Measurements from ENCODE around the gene GNAQ.

The GNAQ gene

DNA sequence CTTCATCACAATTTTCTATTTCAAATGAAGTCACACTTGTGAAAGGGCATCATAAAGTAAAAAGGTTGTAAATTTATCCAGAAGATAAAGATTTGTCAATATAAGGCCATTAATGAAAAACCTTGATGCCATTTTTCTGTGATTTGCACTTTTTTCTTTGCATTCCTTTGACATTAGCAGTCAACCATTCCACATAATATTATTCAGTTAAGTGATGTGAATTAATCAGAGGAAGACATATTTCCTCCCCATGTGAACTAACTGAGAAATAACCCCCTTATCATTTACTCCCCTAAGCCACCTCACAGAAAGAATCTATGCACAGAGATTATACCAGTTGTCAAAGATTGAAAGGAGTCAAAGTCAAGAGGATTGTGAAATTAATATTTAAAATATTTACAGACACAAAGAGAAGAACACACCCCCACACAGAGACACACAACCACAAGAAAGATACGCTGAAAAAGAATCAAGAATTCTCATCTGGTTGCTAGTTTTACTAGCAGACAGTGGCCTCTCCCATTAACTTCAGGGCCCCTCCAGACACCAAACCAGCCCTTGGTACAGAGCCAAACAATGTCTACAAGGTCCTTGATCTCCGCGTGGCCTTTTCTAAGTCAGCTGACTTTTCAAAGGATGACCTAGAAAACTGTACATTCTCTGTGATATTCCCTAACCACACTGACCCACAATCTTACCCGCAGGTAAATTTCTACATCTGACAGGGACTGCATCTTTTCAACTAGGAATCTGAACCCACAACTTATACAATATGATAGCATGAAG, 29.5 kb downstream of the GNAQ start:
- DNase-seq: no peak

DNA sequence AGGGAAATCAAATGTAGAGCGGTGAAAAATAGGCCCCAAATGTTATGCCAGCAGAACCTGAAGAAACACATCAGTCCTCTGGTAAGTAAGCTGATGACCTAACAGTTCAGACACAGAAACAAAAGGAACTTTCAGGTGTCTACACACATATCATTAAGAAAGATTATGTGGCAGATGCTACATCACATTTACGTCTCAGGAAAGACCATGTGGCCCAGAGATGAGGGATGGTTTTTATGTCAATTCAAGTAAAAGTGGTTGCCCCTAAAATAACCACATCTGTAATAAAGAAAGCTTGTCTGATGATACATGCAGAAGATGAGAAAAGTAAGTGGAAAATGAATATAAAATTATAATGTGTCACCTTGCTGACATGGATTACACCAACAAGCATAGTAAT, 31.4 kb downstream of the GNAQ start:
- DNase-seq: no peak

DNA sequence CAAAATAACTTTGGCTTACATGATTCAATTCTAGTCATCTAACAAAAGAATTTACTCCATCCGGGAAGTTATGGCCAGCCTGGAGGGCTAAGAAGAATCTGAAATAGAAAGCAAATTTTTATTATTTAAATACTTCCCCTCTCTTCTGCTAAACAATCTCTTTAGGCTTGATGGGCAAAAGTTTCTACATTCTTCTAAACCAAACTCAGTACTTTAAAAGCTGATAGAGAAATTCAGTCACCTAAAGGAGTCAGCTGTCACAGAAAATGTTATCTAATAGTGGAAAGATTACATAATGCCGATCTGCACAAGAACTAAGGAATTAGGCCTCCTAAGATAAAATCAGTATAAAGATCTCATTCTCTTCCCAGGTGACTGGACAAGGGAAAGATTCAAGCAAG, 32.4 kb downstream of the GNAQ start:
- no peak for DNase-seq

DNA sequence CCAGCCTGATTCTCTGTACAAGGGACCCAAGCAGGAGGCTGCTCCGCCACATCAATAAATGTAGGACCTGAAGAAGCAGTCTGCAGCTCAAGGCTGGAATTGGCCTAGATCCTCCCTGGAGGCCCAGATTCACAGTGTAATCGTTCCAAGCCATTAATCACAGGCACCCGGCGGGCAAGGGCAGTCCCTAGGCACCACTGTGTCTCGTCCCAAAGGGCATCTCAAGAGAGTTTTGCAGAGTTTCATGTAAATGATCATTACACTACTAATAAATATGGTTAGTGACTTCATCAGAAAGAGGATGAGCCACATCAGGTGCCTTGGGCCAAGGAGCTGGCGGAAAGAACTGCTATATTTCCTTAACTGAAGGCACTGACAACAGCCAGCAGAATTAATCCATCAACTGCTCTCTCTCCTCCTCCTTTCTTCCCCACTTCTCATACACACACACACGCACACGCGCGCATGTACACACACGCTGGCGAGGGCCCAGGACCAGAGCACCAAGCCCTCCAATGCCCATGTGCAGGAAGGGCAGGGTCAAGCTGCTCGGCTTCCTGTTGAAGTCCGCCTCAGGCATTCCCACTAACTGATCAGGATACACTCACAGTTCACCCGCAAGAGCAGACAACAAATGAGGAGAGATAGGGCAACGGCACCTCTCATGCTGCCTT, 33.9 kb downstream of the GNAQ start:
- DNase-seq: no peak

DNA sequence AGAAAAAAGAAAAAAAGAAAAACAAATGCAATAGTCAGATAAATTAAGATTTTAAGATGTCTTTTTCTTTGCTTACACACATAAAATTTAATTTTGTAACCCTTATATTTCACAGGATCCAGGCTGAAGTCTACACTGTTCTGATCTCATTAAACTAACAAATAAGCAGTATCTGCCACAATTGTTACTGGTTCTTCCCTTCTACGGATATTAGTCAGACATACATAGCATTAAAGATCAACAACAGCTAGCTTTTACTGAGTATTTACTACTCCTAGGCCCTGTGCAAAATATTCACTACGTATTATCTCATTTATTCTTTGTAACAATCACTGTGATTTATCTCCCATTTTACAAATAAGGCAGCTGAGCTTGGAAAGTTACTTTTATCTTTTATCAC, 34.9 kb downstream of the GNAQ start:
- no peak for DNase-seq

DNA sequence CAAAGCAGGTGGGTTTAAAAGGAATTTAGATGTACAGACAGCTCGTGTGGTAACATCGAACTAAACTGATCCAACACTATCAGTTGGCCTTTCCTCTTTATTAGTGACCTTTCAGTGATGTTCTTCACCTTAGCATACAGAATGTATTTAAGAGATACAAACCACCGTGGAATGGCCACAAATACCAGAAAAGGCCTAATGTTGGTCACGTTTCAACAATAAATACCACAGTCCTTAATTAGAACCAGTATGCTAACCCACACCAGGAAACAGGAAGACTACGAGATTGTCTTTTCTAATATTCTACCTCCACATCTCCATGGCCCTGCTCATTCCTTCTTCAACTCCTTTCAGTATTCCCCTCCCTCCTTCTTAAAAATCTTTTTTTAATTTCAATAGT, 40.4 kb downstream of the GNAQ start:
- no peak for DNase-seq

DNA sequence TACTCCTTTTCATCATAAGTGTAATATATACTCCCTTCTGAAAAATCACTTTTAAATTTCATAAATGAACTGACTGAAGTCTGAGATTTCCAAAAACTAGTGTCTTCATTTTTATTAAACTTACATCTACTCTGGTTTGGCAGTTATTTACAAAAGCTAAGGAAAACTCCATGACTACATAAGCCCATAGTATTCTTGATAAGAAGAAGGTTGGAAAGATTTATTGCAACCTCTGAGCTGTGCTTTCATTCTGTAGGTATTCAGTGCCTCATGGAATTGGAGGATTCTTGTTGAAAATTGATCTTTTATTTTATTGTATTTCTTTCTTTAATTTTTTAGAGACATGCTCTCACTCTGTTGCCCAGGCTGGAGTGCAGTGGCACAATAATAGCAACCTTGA, 41.7 kb downstream of the GNAQ start:
- DNase-seq: no peak

DNA sequence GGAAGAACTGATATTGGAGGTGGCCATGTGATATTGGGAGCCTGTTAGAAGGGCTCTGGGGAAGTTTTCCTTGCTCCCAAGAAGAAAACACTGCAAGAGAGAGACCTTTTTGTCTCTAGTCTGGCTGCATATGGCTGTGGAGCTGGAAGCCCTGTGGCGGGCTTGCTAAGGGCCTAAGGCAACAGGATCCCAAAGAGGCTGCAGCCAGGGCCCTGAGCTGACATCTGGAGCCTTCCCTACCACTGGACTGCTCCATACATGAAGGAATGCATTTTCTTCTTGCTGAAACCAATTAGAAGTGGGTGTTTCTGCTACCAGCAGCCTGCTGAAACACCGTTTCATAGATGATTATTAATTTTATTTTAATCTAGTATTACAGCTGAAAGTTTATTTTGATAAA, 42.2 kb downstream of the GNAQ start:
- no peak for DNase-seq

DNA sequence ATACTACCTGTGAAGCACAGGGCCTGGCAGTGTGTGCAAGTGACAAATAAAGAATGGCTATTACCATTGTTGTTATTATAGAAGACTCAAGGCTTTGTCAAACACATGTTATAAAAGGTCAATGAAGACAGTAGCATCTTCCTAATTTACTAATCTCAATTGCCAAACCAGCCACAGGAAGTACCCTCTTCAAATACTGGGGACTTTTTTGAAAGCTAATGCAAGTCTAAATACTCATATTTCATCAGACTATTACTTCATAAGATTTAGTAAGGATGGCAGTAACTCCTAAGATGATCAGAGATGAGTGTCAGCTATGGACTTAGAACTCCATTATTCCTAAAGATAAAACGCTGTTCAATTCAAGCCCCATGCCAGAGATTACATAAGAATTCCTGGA, 43.0 kb downstream of the GNAQ start:
- DNase-seq: no peak

DNA sequence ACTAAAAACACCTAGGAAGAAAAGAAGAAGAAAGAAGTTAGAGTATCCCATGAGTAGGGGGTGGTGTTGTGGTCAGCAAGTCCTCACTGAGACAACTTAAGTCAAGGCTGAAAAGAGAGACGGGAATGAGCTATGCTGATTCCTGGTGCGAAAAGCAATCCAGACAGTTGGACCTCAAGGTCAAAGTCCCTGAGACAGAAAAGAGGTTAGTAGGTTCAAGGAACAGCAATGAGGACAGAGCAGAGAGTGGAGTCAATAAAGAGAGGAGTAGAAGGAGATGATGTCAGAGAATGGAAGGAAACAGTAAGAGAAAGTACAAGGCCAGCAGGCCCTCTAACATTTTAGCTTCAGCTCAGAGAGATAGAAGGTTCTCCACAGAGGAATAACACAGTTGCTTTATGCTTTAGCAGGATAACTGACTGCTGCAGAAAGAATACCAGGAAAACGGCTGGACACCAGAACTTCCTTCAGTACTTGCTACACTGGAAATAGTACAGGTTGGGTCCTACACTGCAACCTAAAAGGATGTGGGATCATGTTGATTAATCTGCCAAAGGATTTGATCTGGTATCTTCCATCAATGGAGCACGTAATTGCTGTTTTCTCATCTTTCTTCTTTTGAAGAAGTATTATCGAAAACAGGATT, 43.6 kb downstream of the GNAQ start:
- DNase-seq: no peak

DNA sequence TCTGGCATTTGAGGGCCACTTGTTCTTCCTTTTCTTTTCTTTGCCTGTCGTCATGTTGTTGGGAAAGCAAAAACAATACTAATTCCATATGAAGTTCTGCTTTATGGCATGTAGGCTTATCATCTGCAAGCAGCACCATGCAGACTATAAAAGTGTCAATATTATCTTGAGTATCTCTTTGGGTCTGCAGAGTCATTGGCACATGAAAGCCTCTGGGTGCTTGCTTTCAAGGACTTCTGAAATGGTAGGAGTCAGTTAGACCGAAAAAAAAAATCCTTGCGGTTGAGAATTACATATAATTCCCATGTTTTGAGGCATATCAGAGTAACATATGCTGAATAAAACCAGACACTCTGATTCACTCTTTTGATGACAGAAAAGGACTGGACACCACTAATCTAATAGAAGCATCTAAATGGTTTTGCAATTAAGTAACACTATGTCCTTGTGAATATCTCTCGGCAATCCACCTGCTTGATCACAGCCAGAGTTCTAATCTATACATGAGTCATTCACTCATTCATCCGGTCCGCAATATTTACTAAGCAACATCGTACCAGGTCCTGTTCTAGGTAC, 44.4 kb downstream of the GNAQ start:
- DNase-seq: no peak

DNA sequence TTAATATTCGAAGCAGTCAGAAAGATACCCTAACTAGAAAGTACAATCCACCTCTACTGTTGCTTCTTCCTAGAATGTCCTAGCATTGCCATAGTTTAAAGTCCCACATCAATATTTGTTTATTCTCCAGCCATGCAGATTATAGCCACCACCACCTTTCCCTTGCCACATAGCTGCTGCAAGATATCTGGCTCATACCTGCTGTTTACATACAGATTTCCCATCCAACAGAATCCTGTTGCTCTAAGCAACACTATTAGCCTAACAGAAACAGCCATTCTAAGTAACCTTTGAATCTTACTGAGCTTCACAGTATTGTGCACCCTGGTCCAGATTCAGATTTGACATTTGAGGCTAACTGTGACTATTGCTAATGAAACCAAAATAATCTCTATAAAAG, 45.6 kb downstream of the GNAQ start:
- no peak for DNase-seq

DNA sequence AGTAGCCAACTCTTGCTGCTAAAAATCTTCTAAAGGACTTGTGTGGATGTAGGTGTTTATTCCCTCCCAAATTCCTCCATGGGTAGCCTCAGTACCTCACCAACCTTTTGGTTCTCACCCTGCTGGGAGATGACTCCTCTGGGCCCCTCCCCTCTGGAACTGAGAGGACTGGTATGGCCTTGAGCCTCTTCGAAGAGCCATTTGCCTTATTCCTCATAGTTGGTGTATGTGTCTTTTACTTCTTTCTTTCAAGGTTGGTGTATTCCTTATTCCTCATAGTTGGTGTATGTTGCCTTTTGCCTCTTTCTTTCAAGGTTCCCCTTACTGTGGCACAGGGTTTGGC, 48.3 kb downstream of the GNAQ start:
- DNase-seq: no peak

DNA sequence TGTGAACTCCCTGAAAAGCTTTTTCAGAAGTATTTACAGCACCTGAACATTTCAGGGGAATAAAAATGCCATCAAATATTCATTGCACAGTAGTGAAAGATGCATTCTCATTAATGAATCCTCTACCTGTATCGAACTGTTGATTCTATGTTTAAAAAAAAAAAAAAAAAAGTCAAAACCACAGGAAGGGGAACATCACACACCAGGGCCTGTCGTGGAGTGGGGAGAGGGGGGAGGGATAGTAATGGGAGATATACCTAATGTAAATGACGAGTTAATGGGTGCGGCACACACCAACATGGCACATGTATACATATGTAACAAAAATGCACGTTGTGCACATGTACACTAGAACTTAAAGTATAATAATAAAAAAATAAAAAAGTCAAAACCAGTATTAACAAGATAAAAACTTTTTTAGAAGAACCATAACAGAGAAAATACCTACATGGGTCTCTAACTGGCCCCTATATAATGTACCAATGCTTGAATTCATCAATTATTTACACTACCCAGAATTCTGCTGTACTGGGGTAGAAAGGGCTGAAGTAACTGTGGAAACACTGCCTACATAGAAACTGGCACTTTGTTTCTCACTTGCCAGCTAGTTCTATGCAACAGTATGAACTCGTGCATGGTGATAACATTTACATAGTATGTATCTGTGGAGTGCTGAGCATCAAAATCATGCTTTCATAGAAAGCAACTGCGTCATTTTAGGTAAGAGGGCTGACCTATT, 48.9 kb downstream of the GNAQ start:
- DNase-seq: no peak

DNA sequence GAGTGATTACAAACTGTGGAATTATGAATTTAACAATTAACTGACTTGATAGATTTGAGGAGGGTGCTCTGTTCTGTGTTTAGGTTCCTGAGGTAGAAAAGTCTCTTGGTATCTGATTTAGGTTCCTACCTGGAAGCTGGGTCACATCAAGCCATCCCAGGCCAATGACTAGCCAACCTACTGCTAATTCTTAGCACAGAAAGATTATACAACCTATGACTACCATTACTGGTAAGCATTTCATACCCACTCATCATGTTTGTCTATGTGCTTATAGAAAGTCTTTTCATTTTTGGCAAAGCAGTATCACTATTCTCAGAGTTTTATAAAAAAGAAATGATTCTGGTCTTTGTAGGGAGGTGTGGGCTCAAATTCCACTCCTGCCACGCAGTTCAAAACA, 49.7 kb downstream of the GNAQ start:
- DNase-seq: no peak

DNA sequence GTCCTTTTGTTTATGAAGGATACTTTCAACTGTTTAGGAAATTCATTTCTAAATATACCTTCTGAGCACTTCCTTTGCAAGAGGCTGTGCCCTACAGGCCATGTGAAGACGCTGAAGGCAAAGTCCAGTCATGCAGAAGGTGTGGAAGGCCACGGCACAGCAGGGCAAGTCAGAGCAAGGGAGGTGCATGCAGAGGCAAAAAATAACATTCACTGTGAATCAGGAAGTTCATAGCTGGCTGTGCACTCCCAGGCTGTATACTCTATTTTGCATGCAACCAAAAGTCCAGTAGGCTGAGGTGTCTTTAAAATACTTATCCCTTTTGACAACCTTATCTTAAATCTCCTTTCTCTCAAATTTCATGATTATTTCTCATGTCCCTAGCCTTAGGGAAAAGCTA, 50.3 kb downstream of the GNAQ start:
- DNase-seq: no peak

DNA sequence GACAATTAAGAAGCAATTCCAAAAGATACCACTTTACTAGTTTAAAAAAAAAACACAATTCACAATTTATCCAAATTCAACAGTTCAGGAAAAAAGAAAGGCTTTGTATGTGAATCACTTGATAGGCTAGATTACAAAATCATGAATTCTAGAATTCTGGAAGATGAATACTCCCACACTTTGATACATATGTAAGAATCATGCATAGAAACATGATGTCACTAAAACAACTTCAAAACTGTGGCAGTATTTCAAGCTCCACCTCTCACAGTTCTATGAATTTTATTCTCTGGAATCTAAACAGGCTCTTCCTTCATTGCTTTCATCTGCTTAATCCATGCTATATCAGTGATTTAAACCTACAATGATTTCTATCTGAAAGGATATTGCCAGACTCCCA, 51.0 kb downstream of the GNAQ start:
- DNase-seq: no peak

DNA sequence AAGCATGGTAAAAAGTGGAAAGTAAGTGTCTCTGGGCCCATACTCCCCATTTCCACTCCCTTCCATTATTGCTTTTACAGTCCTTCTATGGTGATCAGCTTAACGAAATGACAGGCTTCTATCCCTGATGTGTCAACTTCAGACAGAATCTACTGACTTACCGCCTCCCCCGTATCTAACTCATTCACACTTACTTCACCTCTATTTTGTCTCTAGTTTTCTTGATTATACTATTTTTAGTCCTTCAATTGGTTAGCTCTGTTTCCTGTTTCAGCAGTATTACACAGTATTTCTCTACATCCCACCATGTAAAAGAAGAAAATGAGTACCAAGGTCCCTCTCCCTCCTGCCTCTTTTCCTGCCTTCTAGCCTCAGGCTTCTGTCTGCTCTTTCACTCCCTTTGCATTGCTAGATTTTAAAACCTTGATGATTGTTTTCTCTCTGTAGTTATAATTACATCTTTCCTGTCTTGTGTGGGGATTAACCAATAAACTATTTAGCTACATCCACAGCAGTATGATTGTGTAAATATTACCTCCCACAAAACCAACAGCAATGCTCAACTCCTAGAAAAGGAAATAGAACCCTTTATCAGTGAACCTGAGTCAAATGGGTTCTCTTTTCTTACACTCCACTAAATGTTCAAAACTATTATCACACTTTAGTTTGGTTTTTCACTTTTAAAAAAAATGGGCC, 53.4 kb downstream of the GNAQ start:
- no peak for DNase-seq

DNA sequence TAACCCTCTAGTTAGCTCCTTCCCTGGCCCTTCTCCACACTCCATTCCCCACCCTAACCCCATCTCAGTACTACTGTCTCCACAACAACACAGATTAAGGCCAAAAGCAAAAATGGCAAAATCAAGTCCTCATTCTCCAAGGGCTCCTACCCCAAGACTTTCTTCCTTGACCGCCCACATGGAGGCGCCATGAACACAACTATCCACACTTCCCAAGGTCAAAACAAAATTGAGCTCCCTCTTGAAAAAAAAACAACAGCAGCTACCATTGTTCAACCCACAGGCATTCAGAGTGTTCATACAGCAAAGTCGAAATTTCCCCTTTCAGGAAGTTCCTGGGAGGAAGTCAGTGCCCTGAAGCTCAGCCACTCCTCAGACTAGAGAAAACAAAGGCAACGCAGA, 54.4 kb downstream of the GNAQ start:
- DNase-seq: no peak

DNA sequence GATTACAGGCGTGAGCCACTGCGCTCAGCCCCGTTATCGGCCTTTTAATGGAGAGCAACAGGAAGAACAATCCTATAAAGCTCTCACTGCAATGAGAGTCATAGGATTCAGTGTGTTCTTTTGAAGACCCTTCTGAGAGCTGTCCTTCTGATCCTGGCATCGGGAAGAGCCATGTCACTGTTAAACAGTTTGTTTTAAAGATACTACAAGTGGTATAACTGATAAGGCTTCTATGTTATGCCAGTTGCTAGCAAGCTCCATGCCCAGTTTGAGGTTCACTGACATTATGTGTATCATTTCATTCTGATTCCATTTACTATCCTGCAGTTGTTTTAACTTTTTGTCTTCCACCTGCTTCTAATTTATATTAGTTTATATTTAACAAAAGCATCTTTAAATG, 55.8 kb downstream of the GNAQ start:
- no peak for DNase-seq

DNA sequence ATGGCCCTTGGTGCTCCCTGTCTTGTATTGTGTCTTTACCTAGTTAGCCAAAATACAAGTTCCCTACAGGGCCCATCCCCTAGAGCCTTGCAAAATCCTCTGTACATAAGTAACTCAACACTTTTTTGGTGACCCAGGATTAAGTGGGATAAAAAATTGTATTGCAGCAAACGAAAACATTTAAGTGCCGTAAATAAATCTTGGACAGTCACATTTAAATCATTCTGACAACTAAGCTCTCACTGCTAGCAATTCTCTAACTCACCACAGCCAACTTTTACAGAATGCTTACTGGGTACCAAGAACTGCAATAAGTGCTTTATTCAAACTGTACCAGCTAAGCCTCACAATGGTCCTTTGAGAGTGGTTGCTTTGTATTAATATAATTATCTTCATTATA, 56.6 kb downstream of the GNAQ start:
- DNase-seq: no peak

DNA sequence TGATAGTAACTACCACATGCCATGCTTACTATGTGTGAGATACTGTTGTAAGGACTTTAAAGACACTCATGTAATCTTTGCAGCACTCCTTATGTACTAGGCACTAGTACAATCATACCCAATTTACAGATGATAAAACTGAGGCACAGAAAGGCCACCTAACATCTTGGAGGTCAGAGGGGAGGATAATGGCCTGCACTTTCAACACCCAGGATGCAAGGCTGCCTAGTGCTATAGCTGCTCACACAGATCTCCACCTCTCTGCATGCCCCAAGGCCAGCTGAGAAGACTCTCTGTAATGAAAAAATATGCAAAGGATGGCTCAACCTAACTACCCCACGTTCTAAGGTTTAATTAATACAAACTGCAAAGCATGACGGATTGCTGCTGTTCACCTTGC, 57.2 kb downstream of the GNAQ start:
- DNase-seq: no peak

DNA sequence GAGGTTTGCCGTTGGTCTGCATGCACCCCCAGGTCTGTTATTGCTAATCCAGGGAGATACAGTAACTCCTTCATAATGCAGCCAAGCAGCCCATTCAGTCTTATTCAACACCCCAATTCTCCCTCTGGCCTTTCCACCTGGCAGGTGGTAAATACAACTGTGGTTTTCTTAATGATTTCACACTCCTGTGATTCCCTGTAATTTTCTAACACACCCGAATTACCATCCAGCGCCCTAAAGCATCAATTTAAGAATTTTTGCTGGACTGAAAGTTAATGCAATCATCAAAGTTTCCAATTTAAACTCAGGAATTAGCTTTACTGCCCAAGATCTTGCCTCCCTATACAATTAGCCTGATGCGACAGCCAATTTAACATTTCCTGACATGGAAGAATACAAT, 62.5 kb downstream of the GNAQ start:
- no peak for DNase-seq

All from NCI-H1930 (cell line).